ENCODE results near the gene SLC22A14.
A peak's percentile ranks its signal among the peaks of the same experiment; 100 is the strongest.
"Not testable (repeated sequence)": the region's sequence is repeated elsewhere in the genome, so short reads cannot be mapped to it uniquely, and the experiment has no call there.

SLC22A14 gene

DNA sequence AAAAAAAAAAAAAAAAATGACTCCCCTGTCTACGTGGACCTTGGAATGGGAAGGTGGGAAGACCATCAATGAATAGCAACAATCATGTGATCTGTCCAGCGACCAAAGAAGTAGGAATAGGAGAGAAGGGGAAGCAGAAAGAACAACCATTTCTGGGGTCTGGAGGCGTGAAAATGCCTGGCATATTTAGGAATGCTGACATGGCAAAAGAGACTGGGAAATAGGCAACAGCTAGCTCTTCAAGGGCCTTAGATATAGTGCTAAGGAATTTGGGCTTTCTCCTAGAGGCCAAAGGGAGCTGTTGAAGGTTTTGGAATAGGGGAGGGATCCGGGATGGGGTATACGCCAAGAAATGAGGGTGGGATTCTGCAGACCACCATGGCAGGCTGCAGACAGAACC is 10.5 kb upstream of the SLC22A14 start:
- DNase-seq (ENCODE audit: low read depth) = no peak

DNA sequence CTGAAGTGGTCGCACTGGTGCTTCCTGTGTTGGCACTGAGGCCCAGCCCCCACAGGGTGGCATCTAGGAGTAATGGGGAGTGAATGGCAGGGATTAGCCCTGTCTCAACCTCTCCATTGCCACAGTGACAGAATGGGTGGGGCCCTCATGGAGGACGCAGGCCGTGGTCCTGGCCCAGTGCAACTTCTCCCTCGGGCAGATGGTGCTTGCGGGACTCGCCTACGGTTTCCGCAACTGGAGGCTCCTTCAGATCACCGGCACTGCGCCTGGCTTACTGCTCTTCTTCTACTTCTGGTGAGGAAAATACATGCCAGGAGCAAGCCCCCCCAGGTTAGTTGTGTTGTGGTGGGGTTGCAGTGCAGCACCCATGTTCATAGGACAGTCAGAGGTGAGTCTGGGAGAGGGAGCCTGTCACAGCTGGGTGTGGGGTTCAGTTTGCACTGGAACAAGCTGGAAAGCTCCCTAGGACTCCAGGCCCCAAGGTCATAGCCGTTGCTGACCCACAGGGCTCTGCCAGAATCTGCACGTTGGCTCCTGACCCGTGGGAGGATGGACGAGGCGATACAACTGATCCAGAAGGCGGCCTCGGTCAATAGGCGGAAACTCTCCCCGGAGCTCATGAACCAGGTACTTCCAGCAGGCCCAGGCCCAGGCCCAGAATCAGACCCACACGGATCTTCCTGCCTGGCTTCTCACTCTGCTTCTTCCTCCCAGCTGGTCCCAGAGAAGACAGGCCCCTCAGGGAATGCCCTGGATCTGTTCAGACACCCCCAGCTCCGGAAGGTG is 7.0 kb upstream of the SLC22A14 start:
- DNase-seq (ENCODE audit: low read depth) = no peak

DNA sequence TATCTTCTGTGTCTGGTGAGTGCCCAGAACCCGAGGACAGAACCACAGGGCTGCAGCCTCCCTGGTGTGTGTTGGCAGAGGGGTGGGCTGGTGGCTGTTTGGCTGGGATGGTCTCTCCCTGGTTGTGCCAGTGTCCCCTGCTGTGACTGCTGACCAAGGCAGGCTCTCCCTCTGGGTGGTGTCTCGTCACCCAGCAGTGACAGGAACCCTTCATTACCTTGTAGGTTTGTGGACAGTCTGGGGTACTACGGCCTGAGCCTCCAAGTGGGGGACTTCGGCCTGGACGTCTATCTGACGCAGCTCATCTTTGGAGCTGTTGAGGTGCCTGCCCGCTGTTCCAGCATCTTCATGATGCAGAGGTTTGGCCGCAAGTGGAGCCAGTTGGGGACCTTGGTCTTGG is 6.4 kb upstream of the SLC22A14 start:
- no peak for DNase-seq (ENCODE audit: low read depth)

DNA sequence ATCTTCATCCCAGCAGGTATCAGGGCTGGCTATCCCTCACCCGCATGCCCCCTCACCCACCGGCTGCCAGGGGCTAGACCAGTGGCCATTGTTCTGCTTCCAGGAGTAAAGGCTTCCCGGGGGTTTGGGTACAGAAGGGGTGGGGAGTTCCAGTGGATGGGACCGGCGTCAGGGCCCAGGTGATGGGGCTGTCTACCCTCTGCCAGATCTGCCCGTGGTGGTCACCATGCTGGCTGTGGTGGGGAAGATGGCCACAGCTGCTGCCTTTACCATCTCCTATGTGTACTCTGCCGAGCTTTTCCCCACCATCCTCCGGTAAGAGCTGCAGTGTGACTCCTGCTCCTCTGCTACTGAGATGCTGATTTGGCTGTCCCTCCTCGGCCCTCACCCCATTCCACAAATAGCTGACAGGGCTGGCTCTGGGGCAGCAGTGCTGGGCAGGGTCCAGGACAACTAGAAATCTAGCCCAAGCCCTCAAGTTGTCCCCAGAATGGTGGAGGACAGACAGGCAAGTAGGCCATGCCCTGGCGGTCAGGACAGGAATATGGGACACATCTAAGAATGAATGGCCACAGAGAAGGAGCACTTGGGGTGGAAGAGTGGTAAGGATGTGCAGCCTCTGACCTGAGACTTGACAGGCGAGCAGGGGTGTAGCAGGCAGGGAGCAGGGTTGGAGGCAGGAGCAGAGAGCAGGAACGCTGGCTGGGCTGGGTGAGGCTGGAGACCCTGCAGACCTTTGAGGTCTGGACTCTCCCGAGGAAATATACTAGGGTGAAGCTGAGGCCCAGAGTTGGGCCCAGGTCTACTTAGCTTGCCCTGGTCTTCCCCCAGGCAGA is 5.8 kb upstream of the SLC22A14 start:
- no peak for DNase-seq (ENCODE audit: low read depth)

DNA sequence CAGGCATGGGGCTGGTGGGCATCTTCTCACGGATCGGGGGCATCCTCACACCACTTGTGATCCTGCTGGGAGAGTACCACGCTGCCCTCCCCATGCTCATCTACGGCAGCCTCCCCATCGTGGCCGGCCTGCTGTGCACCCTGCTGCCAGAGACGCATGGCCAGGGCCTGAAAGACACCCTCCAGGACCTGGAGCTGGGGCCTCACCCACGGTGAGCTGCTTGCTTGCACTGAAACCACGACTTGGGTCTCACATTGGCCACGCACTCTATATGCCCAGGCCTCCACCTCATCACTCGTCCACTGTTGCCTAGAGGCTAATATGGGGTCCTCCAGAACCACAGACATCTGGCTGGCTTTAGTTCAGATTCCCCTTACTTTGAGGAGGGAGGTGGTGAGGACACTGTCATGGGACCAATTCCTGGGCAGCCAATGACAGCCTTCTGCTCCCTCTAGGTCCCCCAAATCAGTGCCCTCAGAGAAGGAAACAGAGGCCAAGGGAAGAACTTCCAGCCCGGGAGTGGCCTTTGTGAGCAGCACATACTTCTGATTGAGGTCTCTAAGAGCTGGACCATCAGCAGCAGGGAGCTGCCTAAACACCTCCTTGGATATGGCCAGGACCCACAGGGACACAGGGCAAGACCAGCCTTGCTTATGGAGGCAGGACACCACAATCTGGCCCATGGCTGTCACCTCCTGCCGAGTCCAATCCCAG is 5.0 kb upstream of the SLC22A14 start:
- no peak for DNase-seq (ENCODE audit: low read depth)

DNA sequence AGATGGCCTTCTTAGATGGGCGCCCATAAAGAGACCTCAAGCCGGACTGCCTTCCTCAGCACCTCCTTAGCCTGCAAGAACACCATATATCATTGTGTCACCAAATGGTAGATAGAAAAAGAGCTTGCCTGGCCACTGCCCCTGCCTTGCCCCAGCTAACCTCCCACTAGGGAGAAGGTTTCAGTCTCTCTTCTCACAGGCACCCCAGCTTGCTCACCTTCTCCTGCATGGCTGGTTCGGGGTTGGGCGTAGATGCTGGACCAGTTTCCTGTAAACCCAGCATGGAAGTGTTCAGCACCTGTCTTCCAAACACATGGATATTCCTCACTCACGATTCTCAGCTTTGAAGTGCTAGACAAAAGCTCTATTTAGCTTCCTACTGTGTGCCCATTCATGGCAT is 3.3 kb upstream of the SLC22A14 start:
- no peak for DNase-seq (ENCODE audit: low read depth)

DNA sequence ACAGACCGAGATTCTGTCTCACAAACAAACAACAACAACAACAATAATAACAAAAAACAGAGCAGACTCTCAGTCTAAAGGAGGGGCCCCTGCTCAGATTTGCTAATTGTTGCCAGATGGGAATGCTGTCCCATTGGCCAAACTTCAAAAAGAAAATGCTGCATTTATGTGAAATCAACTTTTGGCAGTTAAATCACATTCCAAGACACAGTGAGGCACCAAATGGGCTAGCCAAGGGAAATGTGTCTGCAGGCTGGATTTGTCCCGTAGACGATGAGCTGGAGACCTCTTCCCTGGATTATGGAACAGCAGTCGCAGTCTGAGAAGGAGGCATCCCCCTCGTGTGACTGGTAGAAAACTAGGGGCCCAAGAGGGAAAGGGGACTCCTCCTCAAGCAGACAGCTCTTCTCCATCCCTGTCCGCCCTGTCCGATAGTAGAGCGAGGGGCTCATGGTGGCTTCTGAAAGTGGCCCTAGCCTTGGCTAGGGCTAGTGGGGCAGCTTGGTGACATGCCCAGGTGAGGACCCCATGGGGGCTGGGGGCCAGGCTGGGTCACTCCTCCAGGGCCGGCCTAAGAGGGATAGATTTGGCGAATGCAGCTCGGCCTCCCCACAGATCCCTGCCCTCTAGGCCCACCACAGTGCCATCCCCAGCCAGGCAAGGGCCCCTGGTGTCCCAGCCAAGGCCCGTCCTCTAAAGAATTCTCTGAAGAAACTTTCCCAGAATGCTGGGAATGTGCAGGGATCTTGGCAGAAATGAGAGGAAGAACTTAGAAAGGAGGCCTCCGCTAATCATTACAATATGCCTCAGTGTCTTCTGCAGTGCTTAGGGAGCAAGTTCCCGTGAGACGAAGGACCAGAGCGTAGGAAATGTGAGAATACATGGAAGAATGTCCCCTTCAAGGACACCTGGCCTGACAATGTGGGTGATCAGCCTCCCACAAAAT is 2.0 kb downstream of the SLC22A14 start:
- peak; percentile 78 for DNase-seq (ENCODE audit: low read depth)

DNA sequence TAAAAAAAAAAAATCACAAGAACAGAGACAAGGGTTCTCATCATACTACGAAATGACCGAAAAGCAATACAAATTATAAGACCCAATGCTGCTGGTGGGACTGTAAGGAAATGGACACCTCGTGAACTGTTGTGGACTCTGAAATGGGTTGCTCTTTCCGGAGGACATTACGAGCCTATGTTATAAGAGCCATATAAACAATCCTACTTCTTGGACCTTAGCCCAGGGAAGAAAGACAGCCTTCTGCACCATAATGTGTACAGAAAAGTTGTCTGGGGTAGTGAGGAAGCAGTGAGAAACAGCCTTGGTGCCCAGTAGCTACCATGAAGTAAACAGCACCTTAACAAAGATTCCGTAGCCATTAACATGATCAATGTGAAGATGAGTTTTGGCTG is 2.7 kb downstream of the SLC22A14 start:
- DNase-seq (ENCODE audit: low read depth) = no peak

DNA sequence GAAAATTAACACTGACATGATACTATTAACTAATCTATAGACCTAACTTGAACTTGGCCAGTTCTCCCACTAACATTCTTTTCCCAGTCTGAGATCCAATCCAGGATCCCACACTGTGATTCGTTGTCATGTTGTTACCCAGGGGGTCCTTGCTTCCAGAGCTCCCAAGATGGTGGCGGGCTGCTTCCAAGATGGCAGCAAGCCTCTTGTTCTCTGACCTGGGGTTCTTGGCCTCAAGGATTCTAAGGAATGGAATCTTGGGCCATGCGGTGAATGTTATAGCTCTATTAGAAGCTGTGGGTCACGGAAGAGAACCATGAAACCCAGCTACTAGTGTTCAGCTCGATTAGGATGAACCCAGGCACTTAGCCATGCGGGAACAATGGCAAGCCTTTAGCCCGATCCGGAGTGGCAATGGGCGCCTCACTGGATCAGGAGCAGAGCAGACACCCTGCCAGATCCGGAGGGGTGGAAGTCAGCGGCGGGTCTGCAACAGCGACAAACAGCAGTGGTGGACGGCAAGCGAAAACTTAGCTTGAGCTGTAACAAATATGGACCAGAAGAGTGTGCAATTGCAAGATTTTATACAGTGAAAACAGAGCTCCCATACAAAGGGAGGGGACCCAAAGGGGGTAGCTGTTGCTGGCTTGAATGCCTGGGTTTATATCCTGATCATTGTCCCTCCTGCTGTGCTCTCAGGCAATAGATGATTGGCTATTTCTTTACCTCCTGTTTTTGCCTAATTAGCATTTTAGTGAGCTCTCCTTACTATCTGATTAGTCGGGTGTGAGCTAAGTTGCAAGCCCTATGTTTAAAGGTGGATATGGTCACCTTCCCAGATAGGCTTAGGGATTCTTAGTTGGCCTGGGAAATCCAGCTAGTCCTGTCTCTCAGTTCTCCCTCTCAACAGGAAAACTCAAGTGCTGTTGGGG is 7.5 kb downstream of the SLC22A14 start:
- not testable (repeated sequence) for DNase-seq (ENCODE audit: low read depth)

DNA sequence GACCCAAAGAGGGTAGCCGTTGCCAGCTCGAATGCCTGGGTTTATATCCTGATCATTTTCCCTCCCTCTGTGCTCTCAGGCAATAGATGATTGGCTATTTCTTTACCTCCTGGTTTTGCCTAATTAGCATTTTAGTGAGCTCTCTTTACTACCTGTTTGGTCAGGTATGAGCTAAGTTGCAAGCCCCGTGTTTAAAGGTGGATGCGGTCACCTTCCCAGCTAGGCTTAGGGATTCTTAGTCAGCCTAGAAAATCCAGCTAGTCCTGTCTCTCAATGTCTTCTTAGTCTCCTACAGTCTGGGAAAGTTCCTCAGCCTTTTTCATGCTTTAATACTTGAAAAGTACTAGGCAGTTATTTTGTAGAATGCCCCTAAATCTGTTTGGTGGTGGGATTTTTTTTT is 15.0 kb downstream of the SLC22A14 start:
- DNase-seq (ENCODE audit: low read depth) = not testable (repeated sequence)

DNA sequence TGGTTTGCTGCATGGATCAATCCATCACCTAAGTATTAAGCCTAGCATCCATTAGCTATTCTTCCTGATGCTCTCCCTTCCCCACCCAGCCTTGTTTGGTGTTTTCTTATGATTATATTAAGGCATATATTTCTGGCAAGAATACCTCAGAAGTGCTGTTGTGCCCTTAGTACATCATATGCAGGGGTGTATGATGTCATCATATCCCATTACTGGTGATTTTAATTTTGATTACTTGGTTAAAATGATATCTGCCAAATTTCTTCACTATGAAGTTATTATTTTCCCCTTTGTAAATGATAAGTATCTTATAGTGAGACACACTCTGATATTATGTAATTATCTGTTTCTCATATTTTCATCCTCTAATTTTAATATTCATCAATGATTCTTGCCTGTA is 15.4 kb downstream of the SLC22A14 start:
- no peak for DNase-seq (ENCODE audit: low read depth)

DNA sequence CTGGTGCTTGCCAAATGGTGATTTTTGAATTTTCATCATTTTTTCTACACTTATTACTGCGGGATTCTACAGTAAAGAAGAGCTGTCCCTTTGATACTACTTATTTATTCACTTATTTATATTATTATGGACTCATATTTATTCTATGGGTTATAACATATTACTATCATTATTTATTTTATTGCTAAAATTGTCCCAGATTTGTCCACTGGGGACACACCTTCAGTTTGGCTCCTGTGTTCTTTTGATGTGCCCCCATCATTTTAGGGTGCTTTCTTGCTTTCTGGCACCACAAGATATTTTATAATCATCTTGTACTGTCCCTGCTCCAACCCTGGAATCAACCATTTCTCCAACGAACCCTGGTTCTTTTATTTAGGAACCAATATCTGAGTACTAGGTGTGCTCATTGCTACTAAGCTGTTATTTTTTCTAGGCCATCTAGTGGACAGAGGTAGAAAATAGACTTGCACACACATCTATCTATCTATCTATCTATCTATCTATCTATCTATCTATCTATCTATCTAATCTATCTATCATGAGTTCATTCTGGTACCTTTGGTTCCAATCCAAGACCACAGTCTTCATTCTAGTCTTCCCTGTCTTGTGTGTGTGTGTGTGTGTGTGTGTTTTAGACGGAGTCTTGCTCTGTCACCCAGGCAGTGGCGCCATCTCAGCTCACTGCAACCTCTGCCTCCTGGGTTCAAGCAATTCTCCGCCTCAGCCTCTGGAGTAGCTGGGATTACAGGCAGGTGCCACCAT is 16.0 kb downstream of the SLC22A14 start:
- peak; percentile 6 for DNase-seq (ENCODE audit: low read depth)

DNA sequence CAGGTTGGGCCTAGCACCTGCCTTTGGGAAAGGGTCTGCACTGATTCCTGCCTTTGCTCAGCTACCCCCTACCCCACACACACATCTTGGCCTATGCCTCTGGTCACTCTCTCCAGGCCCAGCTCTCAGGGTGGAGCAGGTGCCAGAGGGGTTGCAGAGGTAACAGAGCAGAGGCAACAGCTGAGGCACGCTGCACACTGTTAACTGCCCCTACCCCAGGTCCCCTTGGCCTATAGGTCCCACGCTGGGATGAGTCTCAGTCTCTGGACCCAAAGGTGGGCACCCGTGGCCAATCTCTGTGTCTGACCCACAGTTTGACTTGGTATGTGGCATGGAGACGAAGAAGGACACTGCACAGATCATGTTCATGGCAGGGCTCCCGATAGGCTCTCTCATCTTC is 24.8 kb downstream of the SLC22A14 start:
- no peak for DNase-seq (ENCODE audit: low read depth)

DNA sequence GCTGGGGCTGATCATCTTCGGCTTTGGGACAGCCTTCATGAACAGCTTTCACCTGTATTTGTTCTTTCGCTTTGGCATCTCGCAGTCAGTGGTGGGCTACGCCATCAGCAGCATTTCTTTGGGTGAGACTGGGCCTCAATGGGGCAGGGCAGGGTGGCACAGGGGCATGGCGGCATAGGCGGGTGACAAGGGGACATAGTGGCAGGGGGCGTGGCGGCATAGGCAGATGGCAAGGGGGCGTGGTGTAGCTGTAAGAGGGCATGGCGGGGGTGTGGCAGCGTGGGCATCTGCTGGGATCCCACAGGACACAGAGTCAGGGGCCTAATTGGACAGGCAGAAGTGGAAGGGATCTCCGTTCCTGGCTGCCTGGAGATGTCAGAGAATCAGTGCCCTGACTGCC is 25.5 kb downstream of the SLC22A14 start:
- no peak for DNase-seq (ENCODE audit: low read depth)

DNA sequence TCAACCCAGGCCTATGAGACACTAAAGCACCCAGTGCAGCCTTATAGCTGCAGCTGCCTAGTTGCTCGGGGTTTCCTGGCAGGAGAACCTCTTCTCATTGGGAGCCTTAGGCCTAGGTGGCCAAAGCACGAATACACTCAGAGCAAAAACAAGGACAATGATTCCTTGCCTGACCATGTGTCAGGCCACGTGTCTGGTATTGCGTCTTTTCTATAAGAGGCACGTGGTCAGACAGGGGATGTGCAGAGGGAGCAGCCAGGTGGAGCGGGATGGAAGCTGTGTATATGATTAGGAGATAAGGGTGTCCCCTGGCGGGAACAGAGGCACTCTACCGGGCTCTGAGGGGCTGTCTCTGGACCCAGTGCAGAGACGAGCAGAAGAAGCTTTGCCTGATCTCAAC is 26.4 kb downstream of the SLC22A14 start:
- no peak for DNase-seq (ENCODE audit: low read depth)

DNA sequence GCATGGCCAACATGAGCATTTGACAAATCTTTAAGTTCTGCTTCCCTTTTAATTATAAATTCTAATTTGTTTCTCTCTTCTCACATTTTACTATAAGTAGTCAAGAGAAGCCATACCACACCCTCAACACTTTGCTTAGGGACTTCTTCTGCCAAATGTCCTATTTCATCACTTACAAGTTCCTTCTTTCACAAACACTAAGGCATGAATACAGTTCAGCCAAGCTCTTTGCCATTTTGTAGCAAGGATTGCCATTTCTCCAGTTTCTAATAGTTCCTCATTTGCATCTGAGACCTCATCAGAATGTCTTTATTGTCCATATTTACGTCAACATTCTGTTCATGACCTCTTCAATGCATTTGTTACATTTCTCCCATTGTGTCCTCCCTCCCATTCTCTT is 29.4 kb downstream of the SLC22A14 start:
- DNase-seq (ENCODE audit: low read depth) = no peak

DNA sequence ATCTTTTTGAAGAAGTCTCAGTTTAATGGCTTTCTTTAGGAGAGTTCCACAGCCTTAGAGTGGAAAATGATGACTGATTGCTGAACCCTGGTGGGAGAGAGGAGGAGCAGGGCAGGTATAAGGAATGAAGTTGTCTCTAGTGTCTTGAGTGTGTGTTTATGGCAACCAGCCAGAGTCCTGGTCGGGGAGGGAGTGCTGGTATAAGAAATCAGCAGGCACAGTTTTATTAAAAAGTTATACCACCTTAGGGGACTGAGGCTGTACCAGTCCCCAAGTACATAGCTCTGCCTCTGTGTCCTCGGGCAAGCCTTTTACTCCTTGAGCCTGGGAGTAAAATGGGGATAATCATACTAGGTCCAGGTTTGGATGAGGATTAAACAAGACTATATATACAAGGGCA is 29.8 kb downstream of the SLC22A14 start:
- DNase-seq (ENCODE audit: low read depth) = no peak

DNA sequence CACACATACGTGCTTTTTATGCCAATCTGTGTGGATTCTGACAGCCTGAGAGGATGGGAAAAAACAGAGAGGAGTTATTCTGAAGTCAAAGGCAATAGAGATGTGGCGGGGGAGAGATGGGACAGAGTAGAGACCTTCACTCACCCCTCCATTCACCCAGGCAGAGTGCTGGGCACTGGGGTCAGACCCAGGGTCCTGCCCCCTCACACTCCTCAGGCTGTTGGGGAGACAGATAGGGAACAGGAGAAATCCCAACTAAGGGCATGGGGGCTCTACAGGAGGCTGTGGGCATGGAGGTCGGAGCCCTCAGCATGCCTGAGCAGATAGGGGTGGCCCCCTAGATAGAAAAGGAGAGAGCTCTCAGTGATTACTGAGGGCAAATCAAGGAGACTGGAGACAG is 30.3 kb downstream of the SLC22A14 start:
- no peak for DNase-seq (ENCODE audit: low read depth)

DNA sequence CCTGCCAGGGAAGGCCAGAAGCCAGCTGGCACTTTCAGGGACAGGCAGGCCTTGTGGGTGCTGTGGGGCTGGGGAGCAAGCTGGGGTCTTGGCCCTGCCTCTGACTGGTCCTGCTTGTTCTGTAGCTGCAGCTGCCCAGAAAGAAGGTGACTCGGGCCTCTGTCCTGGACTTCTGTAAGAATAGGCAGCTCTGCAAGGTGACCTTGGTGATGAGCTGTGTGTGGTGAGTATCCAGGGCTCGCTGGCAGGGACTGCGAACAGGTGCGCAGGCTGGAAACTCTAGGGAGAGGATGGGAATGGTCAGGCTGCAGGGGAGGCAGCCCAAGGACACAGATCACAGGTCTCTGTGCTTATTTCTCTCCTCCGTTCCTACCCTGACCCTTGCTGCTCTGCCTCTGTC is 31.2 kb downstream of the SLC22A14 start:
- DNase-seq (ENCODE audit: low read depth) = no peak

DNA sequence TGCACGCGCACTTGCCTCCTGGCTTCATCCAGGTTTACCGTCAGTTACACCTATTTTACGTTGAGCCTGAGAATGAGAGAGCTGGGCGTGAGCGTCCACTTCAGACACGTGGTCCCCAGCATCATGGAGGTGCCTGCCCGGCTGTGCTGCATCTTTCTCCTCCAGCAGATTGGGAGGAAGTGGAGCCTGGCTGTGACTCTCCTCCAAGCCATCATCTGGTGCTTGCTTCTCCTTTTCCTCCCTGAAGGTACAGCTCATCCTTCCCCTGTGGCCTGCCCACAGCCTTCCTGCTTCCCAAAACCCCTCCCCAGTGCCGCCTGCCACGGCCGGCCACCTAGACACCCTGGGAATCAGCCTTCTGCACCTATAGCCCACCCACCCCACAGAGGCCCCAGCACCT is 31.6 kb downstream of the SLC22A14 start:
- no peak for DNase-seq (ENCODE audit: low read depth)

Measured in GM04504 (cell line).